CD4-positive, alpha-beta T cell treated with Interleukin-1 beta for 1 hour (primary cell): ENCODE measurements around the gene HLA-DMA.

Experiments used
- DNase-seq, 2 donors: peaks; one replicate each; pipeline ENCODE4 v3.0.0-alpha.2; 2020 to 2022

The HLA-DMA gene

GRCh38 chr6:32952817-32953739, at the start of gene HLA-DMA:
Gene HLA-DMA, minus strand, starts transcription at chr6:32953097. Its CDS starts 61 bp downstream, at chr6:32953036.
- DNase-seq, result peak; percentile 91 to 92

GRCh38 chr6:33001685-33002084, 48.8 kb upstream of the HLA-DMA start:
- no peak for DNase-seq

GRCh38 chr6:33000055-33000454, 47.2 kb upstream of the HLA-DMA start:
- DNase-seq, result peak; percentile 28 to 31

- DNase-seq, result no peak
Measured at GRCh38 chr6:32995448-32995847, 42.6 kb upstream of the HLA-DMA start.

GRCh38 chr6:32993363-32993973, 40.6 kb upstream of the HLA-DMA start:
- DNase-seq, result no peak

GRCh38 chr6:32991972-32992371, 39.1 kb upstream of the HLA-DMA start:
- no peak for DNase-seq

GRCh38 chr6:32989368-32989767, 36.5 kb upstream of the HLA-DMA start:
- DNase-seq, result no peak

- peak; percentile 88 for DNase-seq
Measured at GRCh38 chr6:32984622-32985389, 31.9 kb upstream of the HLA-DMA start.

GRCh38 chr6:32983964-32984621, 31.2 kb upstream of the HLA-DMA start:
- DNase-seq, result peak in 1 of 2 donors; percentile 22

GRCh38 chr6:32983493-32983848, 30.6 kb upstream of the HLA-DMA start:
- DNase-seq, result no peak

- DNase-seq, result peak in 1 of 2 donors; percentile 31
Measured at GRCh38 chr6:32982702-32983492, 30.0 kb upstream of the HLA-DMA start.

GRCh38 chr6:32982084-32982701, 29.3 kb upstream of the HLA-DMA start:
- DNase-seq, result peak in 1 of 2 donors; percentile 32

GRCh38 chr6:32980488-32981038, 27.7 kb upstream of the HLA-DMA start:
- peak in 1 of 2 donors; percentile 24 for DNase-seq

- DNase-seq, result peak in 1 of 2 donors; percentile 5
Measured at GRCh38 chr6:32979720-32980487, 27.0 kb upstream of the HLA-DMA start.

GRCh38 chr6:32977953-32978324, 25.0 kb upstream of the HLA-DMA start:
- DNase-seq, result no peak

GRCh38 chr6:32977272-32977952, 24.5 kb upstream of the HLA-DMA start:
- peak in 1 of 2 donors; percentile 5 for DNase-seq

- peak in 1 of 2 donors; percentile 7 for DNase-seq
Measured at GRCh38 chr6:32976334-32977069, 23.6 kb upstream of the HLA-DMA start.

GRCh38 chr6:32975886-32976285, 23.0 kb upstream of the HLA-DMA start:
- DNase-seq, result no peak
